Measurements from ENCODE around the gene SHKBP1.

GRCh38 chr19:40629346-40629745 lies 52.7 kb downstream of the SHKBP1 start:
- TF ChIP-seq CTCF (IDR thresholded peaks at IDR 0.05; ENCODE audit: insufficient read depth, low read depth, low read length) (no peak), EZH2 (IDR thresholded peaks at IDR 0.05; ENCODE audit: insufficient read depth, low read length) (no peak)

Measured in astrocyte (in vitro differentiated cells and primary cell).